ENCODE results near the gene CD34.

DNA sequence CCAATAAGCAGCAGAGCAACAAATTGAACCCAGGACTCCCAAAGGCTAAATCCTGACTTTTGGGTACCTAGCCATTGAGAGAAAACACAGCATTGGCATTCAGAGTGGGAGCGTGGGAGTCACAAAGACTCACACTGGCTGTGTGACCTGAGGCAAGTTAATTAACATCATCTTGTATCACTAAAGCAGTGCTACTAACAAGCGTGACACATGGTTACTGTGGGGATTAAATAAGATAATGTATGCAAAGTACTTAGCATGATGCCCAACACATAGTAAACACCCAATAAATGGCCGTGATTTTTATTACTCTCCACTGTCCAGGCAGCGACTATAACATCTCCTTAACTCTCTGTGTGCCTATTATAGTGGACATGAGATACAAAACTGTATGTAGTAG, 73.3 kb downstream of the CD34 start:
- TF ChIP-seq, protein P1, sequence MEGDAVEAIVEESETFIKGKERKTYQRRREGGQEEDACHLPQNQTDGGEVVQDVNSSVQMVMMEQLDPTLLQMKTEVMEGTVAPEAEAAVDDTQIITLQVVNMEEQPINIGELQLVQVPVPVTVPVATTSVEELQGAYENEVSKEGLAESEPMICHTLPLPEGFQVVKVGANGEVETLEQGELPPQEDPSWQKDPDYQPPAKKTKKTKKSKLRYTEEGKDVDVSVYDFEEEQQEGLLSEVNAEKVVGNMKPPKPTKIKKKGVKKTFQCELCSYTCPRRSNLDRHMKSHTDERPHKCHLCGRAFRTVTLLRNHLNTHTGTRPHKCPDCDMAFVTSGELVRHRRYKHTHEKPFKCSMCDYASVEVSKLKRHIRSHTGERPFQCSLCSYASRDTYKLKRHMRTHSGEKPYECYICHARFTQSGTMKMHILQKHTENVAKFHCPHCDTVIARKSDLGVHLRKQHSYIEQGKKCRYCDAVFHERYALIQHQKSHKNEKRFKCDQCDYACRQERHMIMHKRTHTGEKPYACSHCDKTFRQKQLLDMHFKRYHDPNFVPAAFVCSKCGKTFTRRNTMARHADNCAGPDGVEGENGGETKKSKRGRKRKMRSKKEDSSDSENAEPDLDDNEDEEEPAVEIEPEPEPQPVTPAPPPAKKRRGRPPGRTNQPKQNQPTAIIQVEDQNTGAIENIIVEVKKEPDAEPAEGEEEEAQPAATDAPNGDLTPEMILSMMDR (IDR thresholded peaks at IDR 0.05), result no peak
- no peak for TF ChIP-seq POLR2AphosphoS5 (IDR thresholded peaks at IDR 0.05)
